Measurements from ENCODE around the gene HDDC3.

- TF ChIP-seq POLR2AphosphoS5 (IDR thresholded peaks at IDR 0.05; ENCODE audit: insufficient read depth, low read depth, low read length) = no peak
- TF ChIP-seq EZH2 (IDR thresholded peaks at IDR 0.05; ENCODE audit: borderline replicate concordance, low read depth, low read length, severe bottlenecking) = no peak
- no peak for TF ChIP-seq CTCF (IDR thresholded peaks at IDR 0.05; ENCODE audit: extremely low read depth in 1 of 2, insufficient read depth in 1 of 2, low read depth in 1 of 2, low read length in 2 of 2)
- no peak for TF ChIP-seq POLR2A (IDR thresholded peaks at IDR 0.05; ENCODE audit: low read depth, low read length)
- TF ChIP-seq, protein P1, sequence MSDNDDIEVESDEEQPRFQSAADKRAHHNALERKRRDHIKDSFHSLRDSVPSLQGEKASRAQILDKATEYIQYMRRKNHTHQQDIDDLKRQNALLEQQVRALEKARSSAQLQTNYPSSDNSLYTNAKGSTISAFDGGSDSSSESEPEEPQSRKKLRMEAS (IDR thresholded peaks at IDR 0.05; ENCODE audit: insufficient read depth, insufficient read length) = no peak
- no peak for TF ChIP-seq GATA2 (IDR thresholded peaks at IDR 0.05; ENCODE audit: insufficient read depth, insufficient read length, low read depth, low read length)
- TF ChIP-seq MYC (IDR thresholded peaks at IDR 0.05; ENCODE audit: low read depth, low read length) = no peak
- TF ChIP-seq FOS (IDR thresholded peaks at IDR 0.05; ENCODE audit: borderline replicate concordance, insufficient read depth, low read length) = no peak
Observed at GRCh38 chr15:90916461-90916860, 15.9 kb downstream of the HDDC3 start.
